MV-4-11 (cell line): ENCODE data around the gene LGALS4.
"Not testable (repeated sequence)": the region's sequence is repeated elsewhere in the genome, so short reads cannot be mapped to it uniquely, and the experiment has no call there.

Experiments used
- DNase-seq: peaks from one replicate; lab custom pipeline; 2025; lab: John Stamatoyannopoulos, UW

LGALS4 gene

DNA sequence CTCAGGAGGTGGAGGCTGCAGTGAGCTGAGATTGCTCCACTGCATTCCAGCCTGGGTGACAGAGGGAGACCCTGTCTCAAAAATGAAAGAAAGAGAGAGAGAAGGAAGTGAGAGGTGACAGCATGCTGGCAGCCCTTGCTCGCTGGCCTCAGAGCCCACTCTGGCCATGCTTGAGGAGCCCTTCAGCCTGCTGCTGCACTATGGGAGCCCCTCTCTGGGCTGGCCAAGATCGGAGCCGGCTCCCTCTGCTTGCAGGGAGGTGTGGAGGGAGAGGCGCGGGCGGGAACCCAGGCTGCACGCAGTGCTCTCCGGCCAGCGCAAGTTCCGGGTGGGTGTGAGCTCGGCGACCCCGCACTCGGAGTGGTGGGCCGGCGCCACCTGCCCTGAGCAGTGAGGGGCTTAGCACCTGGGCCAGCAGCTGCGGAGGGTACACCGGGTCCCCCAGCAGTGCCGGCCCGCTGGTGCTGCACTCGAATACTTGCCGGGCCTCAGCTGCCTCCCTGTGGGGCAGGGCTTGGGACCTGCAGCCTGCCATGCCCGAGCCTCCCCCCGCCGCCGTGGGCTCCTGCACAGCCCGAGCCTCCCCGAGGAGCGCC is 8.6 kb upstream of the LGALS4 start:
- DNase-seq, result not testable (repeated sequence)

- no peak for DNase-seq
Observed at GRCh38 chr19:38819231-38819920, 6.6 kb upstream of the LGALS4 start.

- DNase-seq, result no peak
Observed at GRCh38 chr19:38817081-38817480, 4.3 kb upstream of the LGALS4 start.

GRCh38 chr19:38816131-38816750 is 3.5 kb upstream of the LGALS4 start:
- no peak for DNase-seq

DNA sequence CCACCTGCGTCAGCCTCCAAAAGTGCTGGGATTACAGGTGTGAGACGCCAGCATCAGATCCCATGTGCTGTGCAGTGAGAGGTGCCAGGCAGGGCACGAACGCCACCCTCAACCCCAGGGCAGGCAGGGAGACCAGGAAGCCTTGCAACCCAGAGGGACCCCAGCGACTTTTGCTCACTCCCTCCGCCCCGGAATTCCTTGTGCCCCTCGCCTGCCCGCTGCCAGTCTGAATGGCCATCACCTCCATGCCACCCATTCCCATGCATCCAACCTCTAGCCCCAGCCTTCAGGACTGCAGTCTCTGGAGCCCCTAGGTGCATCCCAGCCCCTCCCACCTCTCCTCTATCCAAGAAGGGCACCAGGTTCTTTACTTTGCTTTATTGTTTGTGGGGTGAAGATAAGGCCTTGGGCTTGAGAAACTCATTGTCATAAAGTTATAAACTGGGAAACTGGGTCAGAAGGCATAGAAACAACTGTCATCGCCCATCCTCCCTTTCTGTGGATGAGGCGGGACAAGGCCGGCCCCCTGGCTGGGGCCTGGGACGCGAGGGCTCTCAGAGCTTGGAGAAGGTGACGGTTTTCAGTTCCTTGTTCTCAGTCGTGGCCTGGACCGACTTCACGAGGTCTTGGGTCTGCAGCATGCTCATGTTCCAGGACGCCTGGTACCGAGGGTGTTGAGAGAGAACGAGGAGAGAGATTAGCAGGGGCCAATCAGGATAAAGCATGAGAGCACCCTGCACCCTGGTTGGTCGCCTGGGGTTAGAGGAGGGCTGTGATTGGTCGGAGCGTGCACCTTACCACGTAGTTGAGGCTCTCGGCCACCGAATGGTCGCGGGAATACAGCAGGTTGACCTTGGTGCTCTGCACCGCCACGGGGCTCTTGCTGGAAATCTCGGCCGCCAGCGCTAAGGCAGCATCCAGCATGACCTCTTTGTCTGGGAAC is 2.6 kb upstream of the LGALS4 start:
- DNase-seq, result peak; percentile 50

DNA sequence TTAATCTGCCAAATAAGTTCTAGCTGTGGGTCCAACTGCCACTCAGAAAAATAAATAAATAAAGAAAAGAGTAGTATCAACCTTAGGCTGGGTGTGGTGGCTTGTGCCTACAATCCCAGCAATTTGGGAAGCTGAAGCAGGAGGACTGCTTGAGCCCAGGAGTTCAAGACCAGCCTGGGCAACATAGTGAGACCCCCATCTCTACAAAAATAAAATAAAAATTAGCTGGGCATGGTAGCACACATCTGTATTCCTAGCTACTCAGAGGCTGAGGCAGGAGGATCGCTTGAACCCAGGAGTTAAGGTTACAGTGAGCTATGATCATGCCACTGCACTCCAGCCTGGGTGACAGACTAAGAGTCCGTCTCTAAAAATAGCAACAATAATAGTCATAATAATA is 1.2 kb upstream of the LGALS4 start:
- DNase-seq, result not testable (repeated sequence)

- no peak for DNase-seq
Observed at GRCh38 chr19:38813323-38813722, 578 bp upstream of the LGALS4 start.

GRCh38 chr19:38812009-38812840 is 520 bp downstream of the LGALS4 start:
- no peak for DNase-seq

- no peak for DNase-seq
Observed at GRCh38 chr19:38809592-38810252, 3.0 kb downstream of the LGALS4 start.

GRCh38 chr19:38808741-38809140 is 4.0 kb downstream of the LGALS4 start:
- DNase-seq, result no peak

DNA sequence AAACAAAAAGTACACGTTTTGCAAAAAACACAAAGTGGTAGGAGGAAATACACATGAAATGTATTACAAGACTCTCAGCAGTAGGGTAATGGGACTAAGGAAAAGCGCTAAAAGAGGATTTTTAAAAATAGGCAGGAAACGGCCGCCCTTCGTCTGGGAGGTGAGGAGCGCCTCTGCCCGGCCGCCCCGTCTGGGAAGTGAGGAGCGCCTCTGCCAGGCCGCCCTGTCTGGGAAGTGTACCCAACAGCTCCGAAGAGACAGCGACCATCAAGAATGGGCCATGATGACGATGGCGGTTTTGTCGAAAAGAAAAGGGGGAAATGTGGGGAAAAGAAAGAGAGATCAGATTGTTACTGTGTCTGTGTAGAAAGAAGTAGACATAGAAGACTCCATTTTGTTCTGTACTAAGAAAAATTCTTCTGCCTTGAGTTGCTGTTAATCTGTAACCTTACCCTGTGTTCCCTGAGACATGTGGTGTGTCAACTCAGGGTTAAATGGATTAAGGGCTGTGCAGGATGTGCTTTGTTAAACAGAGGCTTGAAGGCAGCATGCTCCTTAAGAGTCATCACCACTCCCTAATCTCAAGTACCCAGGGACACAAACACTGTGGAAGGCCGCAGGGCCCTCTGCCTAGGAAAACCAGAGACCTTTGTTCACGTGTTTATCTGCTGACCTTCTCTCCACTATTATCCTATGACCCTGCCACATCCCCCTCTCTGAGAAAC is 5.2 kb downstream of the LGALS4 start:
- not testable (repeated sequence) for DNase-seq

DNA sequence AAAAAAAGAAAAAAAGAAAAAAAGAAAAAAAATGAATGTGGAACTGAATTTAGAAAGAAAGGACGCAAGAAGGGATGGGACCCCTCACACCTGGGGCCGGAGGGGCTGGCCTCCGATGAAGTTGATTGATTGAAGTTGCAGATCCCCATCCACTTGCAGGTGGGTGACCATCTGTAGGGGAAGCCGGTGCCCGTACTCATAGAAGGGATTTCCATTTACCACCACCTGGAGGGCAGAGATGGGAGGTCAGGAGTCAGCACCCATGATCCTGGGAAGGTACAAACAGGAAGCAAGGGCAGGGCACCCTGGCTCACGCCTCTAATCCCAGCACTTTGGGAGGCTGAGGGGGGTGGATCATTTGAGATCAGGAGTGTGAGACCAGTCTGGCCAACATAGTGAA is 6.4 kb downstream of the LGALS4 start:
- no peak for DNase-seq

GRCh38 chr19:38805180-38805579 is 7.6 kb downstream of the LGALS4 start:
- DNase-seq, result no peak

GRCh38 chr19:38803543-38803942 is 9.2 kb downstream of the LGALS4 start:
- DNase-seq, result no peak

DNA sequence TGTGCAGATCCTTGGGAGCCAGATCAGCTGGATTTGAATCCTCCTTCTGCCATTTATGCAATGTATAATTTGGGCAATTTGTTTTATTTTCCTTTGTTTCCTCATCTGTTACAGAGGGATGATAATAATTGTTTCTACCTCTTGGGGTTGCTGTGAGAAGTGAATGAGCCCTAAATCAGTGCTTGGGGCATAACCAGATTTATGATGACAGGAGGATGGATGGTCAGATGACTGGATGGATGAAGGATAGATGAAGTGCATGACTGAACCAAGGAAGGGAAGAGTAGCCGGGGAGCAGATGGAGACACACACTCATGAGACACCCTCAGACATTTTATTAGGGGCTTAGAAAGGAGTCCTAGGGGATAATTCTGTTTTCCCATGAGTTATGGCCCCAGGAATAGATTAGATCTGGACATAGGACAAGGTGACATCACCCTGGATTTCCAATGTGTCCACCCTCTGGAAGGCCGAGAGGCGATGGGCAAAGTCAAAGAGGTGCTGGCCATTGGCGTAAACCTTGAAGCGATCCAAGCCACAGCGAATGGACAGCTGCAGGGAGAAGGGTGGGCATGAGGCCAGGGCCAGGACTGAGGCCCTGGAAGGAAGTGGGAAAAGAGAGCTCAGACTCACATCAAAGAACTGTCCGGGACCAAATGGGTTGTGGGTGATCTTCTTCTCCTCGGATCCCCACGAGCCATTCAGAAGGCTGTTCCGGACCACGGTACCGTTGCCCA is 11.2 kb downstream of the LGALS4 start:
- DNase-seq, result no peak

DNA sequence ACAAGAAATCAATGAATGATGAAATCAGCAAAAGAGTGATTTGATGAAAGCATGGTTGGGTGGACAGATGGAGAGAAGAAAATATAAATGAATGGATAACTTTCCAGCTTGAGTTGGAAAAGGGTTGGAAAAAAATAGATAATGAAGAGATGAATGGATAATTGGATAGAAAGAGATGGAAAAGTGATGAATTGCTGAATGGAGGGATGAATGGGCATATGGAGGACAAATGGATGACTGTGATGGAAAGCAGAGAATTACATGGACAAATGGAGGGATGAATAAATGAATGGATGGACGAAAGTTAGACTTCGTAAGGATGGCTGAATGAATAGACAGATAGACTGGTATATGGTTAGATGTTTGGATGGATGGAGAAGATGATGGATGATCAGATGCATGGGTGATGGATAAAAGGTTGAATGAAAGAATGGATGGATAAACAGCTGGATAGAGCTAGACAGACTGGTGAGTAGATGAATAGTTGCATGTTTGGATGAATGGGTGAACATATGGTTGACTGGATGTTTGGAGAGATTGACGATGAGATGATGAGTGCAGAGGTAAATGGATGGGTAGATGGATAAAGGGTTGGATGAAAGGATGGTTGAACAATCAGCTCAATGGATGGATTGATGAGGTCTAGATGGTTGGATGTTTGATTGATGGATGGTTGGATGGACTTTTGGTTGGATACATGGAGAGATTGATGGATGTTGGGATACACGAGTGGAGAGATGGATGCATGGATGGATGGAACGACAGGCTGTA is 12.0 kb downstream of the LGALS4 start:
- DNase-seq, result no peak

DNA sequence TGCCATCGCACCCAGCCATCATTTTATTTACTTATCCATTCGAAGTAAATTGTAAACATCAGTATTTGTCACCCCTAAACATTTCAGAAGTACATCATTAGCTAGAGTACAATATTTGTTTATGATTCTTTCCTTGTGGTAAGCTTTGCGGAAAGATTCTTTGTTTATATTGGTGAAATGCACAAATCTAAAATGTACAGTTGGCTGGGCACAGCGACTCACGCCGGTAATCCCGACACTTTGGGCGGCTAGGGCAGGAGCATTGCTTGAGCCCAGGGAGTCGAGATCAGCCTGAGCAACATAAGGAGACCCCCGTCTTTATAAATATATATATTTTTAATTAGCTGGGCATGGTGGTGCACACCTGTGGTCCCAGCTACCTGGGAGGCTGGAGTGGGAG is 13.6 kb downstream of the LGALS4 start:
- DNase-seq, result no peak

DNA sequence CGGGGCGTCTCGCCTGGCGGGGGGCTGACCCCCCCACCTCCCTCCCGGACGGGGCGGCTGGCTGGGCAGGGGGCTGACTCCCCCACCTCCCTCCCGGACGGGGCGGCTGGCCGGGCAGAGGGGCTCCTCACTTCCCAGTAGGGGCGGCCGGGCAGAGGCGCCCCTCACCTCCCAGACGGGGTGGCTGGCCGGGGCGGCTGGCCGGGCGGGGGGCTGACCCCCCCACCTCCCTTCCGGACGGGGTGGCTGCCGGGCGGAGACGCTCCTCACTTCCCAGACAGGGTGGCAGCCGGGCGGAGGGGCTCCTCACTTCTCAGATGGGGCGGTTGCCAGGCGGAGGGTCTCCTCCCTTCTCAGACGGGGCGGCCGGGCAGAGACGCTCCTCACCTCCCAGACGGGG is 15.0 kb downstream of the LGALS4 start:
- not testable (repeated sequence) for DNase-seq

GRCh38 chr19:38796154-38796553 is 16.6 kb downstream of the LGALS4 start:
- no peak for DNase-seq
